ENCODE data around the gene AGTR1.
"Not testable (repeated sequence)": the region's sequence is repeated elsewhere in the genome, so short reads cannot be mapped to it uniquely, and the experiment has no call there.

The AGTR1 gene

GRCh38 chr3:148758303-148758884 lies 60.7 kb downstream of the AGTR1 start:
- no peak for DNase-seq (ENCODE audit: low read depth in 2 of 2)

GRCh38 chr3:148759430-148759829 lies 61.7 kb downstream of the AGTR1 start:
- DNase-seq (ENCODE audit: low read depth in 2 of 2) = no peak

- DNase-seq (ENCODE audit: low read depth in 2 of 2) = no peak
Measured at GRCh38 chr3:148763156-148763680, 65.5 kb downstream of the AGTR1 start.

- no peak for DNase-seq (ENCODE audit: low read depth in 2 of 2)
Measured at GRCh38 chr3:148763986-148764935, 66.6 kb downstream of the AGTR1 start.

- no peak for DNase-seq (ENCODE audit: low read depth in 2 of 2)
Measured at GRCh38 chr3:148772361-148772760, 74.7 kb downstream of the AGTR1 start.

- DNase-seq (ENCODE audit: low read depth in 2 of 2) = no peak
Measured at GRCh38 chr3:148772835-148773234, 75.1 kb downstream of the AGTR1 start.

GRCh38 chr3:148773805-148774204 lies 76.1 kb downstream of the AGTR1 start:
- no peak for DNase-seq (ENCODE audit: low read depth in 2 of 2)

- DNase-seq (ENCODE audit: low read depth in 2 of 2) = no peak
Measured at GRCh38 chr3:148778926-148779325, 81.2 kb downstream of the AGTR1 start.

- not testable (repeated sequence) for DNase-seq (ENCODE audit: low read depth in 2 of 2)
Measured at GRCh38 chr3:148785026-148785425, 87.3 kb downstream of the AGTR1 start.

GRCh38 chr3:148786159-148786558 lies 88.5 kb downstream of the AGTR1 start:
- not testable (repeated sequence) for DNase-seq (ENCODE audit: low read depth in 2 of 2)

- no peak for DNase-seq (ENCODE audit: low read depth in 2 of 2)
Measured at GRCh38 chr3:148789146-148789545, 91.4 kb downstream of the AGTR1 start.

GRCh38 chr3:148789906-148790305 lies 92.2 kb downstream of the AGTR1 start:
- no peak for DNase-seq (ENCODE audit: low read depth in 2 of 2)

GRCh38 chr3:148790370-148790769 lies 92.7 kb downstream of the AGTR1 start:
- DNase-seq (ENCODE audit: low read depth in 2 of 2) = no peak

GRCh38 chr3:148790851-148791735 lies 93.4 kb downstream of the AGTR1 start:
- DNase-seq (ENCODE audit: low read depth in 2 of 2) = no peak

GRCh38 chr3:148791920-148792319 lies 94.2 kb downstream of the AGTR1 start:
- no peak for DNase-seq (ENCODE audit: low read depth in 2 of 2)

- DNase-seq (ENCODE audit: low read depth in 2 of 2) = no peak
Measured at GRCh38 chr3:148792516-148792915, 94.8 kb downstream of the AGTR1 start.
